NCI-H1930 (cell line): ENCODE data around the gene SHANK1.

Source experiments
- DNase-seq, 2 experiments: peaks; one replicate each; lab custom pipeline; 2025; lab: John Stamatoyannopoulos, UW

Gene SHANK1

DNA sequence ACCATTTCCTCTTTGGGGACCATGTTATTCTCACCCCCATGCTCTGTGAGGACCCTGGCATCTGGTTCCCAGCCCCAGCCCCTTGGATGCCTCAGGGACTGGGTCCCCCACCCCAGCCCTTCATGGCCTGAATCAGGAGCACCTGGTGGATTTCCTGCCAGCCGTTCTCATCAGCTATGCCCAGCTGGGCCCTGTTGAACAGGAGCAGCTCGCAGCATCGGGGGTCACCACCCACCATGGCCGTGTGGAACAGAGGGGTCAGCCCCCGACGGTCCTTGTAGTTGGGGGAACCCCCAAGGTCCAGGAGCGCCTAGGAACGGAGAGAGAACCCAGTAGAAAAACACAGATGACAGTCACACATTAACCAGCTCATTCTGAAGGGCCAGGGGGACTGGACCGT, 7.8 kb downstream of the SHANK1 start:
- DNase-seq, result no peak

GRCh38 chr19:50711196-50711595, 8.4 kb downstream of the SHANK1 start:
- DNase-seq, result no peak

DNA sequence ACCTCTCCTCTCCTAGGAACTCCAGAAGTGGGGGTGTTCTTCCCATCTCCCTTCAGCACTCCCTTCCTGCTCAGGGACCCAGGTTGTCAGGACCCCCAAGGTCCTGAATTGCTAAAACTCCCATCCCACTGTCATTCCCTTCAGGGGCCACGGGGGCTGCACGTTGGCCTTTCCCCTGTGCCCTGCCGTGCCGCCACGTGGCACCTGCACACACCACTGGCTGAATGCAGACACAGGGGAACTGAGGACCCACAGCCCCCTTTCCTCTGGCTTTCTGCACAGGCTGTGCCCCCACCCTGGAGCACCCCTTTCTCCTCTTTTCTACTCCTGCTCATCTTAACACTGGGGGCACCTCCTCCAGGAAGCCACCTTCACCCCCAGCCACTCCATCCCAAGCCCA, 9.0 kb downstream of the SHANK1 start:
- DNase-seq, result no peak

- DNase-seq, result no peak
These were observed 9.5 kb downstream of the SHANK1 start for GRCh38 chr19:50710094-50710493.

GRCh38 chr19:50708179-50708879, 11.3 kb downstream of the SHANK1 start:
- DNase-seq, result no peak

GRCh38 chr19:50706387-50706786, 13.2 kb downstream of the SHANK1 start:
- DNase-seq, result no peak

DNA sequence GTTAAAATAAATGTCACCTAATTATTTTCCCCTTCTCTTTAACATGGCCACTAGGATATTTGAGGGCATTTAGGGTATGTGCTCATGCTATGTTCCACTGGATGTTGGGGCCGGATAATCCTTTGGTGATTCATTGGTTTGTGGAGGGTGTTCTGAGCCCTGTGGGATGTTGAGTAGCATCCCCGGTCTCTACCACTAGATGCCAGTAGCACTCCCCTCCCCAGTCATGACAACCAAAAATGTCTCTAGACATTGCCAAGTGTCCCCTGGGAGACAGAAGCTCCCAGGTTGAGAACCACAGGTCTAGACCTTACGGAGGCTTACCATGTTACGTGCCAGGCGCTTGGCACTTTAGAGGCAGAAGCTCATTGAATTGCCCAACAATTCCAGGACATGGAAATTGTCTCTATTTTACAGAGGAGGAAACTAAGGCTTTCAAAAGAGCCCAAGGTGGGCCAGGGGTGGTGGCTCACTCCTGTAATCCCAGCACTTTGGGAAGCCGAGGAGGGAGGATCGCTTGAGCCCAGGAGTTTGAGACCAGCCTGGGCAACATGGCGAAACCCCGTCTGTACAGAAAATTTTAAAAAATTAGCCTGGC, 14.1 kb downstream of the SHANK1 start:
- peak; percentile 36 to 58 for DNase-seq

- DNase-seq, result peak in 1 of 2 experiments; percentile 40
These were observed 15.4 kb downstream of the SHANK1 start for GRCh38 chr19:50703915-50704796.

DNA sequence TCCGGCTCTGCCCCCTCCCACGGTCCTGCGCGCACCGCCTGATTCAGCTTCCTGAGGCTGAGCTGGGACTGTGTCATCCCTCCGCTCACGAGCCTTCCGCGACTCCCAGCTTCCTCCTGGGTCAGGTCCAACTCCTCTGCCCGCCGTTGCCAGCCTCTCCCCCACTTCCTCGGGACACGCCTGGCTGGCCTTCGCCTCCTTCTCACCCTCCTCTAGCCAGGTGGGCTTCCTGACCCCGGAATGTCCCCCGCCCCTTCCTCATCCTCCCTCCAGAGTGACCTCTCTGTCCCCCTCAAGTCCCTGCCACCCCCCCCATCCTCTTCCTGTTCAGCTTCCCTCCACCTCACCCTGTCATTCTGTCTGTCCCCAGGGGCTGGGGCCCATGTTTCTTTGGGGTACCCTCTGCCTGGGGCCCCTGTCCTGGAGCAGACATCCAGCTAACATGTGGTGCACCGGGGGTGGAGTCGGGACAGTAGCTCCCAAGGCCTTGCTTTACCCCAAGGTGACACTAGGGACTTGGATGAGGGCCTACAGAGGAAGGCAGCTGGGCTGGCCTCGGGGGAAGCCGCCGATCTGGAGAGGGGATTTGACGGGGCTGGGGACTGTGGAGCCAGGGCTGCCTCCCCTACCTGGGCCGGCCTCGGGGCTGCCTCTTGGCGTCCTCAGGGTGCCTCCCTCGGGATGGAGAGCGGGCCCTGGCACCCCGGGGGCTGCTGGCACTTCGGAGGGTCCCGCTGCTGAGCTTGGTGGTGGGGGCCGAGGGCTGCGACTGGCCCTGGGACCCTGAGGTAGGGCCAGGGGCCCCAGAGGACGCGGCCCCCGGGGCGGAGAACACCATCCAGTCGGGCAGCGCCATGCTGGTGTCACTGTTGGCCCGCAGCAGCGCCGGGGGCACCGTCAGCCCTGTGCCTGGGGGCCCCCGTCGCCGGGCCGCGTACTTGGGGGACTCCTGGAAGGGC, 16.5 kb downstream of the SHANK1 start:
- DNase-seq, result no peak

DNA sequence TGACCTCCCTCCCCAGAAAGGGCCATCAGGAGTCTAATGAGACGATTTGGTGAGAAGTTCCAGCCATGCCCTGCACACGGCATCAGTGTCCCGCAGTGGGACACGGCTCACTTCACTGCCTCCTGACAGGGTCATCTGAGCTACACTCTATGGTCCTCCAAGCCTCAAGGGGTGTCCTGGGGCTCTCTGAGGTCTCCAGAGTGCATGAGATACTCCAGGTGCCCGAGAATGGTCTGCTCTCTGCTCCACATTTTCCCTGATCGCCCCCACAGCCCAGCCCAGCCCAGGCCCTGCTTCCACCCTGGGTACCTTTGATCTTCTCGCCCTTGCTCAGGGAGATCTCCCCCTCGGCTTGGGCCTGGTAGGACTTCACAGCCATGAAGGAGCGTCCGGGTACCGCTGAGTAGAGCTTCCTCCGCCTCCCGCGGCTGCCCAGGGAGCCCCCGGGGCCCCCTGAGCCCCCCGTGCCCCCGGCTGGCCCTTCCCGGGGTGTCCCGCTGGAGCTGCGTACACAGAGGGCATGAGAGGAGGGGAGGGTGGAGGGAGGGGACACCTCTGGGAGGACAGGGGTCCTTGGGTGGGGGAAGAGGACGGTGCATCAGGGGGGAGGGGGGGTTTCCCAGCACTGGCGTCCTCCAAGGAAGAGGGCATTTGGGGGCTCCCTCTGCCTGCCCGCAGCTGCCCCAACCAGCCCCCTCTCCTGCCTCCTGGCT, 17.3 kb downstream of the SHANK1 start:
- DNase-seq, result no peak

DNA sequence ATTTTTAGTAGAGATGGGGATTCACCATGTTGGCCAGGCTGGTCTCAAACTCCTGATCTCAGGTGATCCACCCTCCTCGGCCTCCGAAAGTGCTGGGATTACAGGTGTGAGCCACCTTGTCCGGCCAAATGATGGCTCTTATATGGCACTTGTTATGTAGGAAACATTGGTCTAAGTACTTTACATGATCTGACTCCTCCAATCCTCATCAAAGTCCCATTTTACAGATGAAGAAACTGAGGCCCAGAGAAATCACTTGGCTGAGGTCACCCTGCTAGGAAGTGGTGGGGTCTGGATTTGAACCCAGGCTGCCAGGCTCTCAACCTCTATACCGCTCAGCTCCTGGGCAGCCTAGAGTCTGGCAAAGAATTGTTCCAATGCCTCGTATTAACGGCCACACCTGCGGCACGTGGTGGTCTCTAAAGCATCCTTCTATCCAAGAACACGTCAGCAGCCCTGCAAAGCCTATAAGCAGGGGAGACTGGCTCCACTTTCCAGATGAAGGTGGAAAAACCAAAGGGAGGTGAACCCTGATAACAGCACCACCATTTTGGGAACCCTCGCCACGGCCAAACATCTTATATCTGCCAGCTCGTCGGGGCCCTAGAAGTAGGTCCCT, 18.1 kb downstream of the SHANK1 start:
- DNase-seq, result no peak

DNA sequence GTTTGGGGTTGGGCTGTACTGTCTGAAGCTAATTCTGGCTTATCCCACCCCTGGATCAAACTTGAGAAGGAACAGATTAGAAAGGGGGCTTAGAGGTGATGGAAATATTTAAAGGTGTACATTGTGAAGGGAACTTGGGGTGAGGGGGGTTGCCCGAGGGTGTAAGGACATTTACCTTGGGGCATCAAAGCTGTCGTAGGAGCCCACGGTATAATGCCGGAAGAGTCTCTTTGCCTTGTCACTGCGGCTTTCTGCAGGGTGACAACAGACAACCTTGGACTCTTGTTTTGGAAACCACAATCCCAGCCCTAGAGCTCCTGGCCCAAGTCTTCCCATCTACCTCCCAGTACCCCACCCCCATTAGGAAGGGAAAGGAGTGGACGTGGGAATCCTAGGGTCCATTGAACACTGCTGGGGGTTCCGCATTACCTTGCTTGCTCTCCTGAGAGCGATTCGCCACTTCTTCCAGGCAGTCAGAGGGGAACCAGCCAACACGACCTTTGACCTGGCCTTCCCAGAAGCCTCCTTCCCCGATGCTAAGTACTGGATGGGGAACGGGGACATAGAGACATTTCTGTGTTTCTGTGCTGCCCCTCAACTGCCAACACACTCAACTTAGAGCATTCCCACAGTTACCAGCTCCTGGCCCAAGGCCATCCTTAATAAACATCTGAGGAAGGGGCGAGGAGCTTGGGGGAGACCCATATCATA, 22.0 kb downstream of the SHANK1 start:
- DNase-seq, result no peak

GRCh38 chr19:50696094-50696483, 23.5 kb downstream of the SHANK1 start:
- no peak for DNase-seq

GRCh38 chr19:50695251-50696093, 24.1 kb downstream of the SHANK1 start:
- peak; percentile 79 to 82 for DNase-seq

DNA sequence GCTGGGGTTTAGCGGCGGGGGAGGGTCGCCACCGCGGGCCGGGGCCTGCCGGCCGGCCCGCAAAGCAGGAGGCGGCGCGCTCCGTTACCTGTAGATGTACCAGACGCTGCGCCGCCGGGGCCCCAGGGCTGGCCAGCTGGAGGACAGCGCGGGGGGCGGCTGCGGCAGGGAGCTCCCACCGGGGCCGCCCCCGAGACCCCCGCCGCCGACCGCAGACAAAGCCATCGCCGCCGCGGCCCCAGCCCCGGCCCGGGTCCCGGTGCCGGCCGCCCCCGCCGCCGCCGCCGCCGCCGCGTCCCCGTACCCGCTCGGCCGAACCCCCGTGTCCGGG, 24.8 kb downstream of the SHANK1 start:
- no peak for DNase-seq

DNA sequence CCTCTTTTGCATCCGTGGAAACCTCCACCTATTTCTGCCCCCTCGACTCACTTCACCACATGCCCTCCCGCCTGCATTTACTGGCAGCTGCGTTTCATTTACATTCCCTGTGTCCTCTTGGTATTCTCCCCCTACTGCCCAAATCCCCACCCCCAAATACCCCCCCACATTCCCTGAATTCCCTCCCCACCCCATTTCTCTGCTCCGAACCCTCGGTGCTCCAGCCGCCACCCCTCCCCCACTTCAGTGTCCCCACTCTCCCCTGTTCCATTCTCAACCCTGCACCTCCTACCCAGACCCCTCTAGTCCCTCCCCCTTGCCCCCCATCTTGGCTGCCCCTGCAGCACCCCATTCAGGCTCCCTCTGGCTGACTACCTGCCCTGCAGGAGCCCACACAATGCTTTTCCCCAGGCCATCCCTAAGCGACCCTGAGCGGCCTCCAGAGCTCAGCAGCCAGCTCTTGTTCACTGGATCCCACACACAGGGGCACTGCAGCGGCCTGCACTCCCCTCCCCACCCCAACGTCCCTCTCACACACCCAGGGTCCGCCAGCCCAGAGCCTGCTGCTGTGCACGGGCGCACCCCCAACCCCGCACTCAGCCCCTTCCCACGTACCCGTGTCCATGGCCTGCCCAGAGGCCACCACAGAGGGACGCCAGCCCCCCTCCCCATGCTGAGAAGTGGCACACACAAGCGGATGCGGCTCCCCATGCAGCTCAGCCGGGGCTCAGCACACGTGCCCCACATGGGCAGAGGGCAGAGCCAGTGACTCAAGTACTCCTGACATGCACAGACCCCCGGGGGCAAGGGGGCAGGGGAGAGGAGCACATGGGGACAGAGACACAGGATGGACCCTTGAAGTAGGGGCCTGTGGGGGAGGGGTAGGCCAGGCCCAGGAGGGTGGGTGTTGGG, 26.3 kb downstream of the SHANK1 start:
- no peak for DNase-seq

DNA sequence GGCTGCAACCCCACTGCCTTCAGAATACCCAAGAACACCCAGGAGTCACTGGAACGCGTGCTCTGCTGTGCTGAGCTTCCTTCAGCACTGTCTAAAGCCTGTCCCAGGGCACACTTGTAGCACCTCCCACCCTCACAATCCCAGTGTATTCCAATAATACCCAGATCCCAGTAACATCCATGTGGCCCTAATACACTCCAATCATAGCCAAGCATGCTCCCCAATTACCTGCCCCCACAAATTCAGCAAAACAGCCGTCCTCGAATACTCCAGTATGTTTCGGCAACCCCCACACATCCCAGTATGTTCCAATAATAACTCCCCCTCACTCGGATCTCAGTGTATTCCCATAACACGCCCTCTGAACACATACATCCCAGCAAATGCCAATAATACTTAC, 29.2 kb downstream of the SHANK1 start:
- DNase-seq, result no peak

- DNase-seq, result no peak
These were observed 30.8 kb downstream of the SHANK1 start for GRCh38 chr19:50688766-50689165.
